Panc1 (cell line): ENCODE measurements around the gene TNFRSF25.

ENCODE experiments used
- POLR2AphosphoS5 ChIP-seq: IDR thresholded peaks from 2 replicates; pipeline ENCODE4 v1.6.1; 2012; ENCODE audit warnings: mild to moderate bottlenecking, low read depth, low read length, moderate library complexity
- SIN3A ChIP-seq: IDR thresholded peaks from 2 replicates; pipeline ENCODE4 v1.6.1; 2012; ENCODE audit warnings: low read depth, mild to moderate bottlenecking, low read length, moderate library complexity, borderline replicate concordance; ENCODE audit not compliant: insufficient read depth
- TCF7L2 ChIP-seq: IDR thresholded peaks from 2 replicates; pipeline ENCODE4 v1.6.1; 2011; ENCODE audit warnings: mild to moderate bottlenecking, low read depth, low read length, inconsistent platforms
- TF ChIP-seq, protein P1 (sequence below): fragments of 450-650 bp; IDR thresholded peaks from 2 replicates; pipeline ENCODE4 v1.5.1; 2017; ENCODE audit warnings: mild to moderate bottlenecking
- TF ChIP-seq, protein P2 (sequence below), 2 experiments: IDR thresholded peaks; 2 replicates each; pipeline ENCODE4 v1.6.1; 2011 to 2012; ENCODE audit warnings: low read depth in 2 of 2, control low read depth in 1 of 2, low read length in 1 of 2, mild to moderate bottlenecking in 1 of 2, moderate library complexity in 1 of 2; ENCODE audit not compliant: insufficient read depth in 1 of 2

DNA sequence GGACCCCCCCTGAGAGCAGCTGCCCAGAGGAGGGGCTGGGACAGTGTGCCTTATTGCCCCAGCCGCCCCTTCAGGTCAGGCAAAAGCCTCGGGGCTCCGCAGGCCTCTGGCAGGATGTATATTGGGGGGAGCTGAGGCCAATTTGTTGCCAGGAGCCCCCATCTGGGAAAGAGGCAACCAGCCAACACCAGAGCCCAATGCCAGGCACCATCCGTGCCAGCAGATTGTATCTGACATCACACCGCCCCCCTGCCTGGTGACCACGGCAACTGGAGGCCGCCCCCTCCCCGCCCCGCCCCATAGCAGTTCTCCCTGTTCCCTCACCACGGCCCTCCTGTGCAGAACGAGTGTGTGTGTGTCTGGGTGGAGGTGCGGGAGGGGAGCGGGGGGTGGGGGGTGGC is 29.1 kb upstream of the TNFRSF25 start:
- TF ChIP-seq, protein P1, sequence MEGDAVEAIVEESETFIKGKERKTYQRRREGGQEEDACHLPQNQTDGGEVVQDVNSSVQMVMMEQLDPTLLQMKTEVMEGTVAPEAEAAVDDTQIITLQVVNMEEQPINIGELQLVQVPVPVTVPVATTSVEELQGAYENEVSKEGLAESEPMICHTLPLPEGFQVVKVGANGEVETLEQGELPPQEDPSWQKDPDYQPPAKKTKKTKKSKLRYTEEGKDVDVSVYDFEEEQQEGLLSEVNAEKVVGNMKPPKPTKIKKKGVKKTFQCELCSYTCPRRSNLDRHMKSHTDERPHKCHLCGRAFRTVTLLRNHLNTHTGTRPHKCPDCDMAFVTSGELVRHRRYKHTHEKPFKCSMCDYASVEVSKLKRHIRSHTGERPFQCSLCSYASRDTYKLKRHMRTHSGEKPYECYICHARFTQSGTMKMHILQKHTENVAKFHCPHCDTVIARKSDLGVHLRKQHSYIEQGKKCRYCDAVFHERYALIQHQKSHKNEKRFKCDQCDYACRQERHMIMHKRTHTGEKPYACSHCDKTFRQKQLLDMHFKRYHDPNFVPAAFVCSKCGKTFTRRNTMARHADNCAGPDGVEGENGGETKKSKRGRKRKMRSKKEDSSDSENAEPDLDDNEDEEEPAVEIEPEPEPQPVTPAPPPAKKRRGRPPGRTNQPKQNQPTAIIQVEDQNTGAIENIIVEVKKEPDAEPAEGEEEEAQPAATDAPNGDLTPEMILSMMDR = no peak
- TF ChIP-seq, protein P2, sequence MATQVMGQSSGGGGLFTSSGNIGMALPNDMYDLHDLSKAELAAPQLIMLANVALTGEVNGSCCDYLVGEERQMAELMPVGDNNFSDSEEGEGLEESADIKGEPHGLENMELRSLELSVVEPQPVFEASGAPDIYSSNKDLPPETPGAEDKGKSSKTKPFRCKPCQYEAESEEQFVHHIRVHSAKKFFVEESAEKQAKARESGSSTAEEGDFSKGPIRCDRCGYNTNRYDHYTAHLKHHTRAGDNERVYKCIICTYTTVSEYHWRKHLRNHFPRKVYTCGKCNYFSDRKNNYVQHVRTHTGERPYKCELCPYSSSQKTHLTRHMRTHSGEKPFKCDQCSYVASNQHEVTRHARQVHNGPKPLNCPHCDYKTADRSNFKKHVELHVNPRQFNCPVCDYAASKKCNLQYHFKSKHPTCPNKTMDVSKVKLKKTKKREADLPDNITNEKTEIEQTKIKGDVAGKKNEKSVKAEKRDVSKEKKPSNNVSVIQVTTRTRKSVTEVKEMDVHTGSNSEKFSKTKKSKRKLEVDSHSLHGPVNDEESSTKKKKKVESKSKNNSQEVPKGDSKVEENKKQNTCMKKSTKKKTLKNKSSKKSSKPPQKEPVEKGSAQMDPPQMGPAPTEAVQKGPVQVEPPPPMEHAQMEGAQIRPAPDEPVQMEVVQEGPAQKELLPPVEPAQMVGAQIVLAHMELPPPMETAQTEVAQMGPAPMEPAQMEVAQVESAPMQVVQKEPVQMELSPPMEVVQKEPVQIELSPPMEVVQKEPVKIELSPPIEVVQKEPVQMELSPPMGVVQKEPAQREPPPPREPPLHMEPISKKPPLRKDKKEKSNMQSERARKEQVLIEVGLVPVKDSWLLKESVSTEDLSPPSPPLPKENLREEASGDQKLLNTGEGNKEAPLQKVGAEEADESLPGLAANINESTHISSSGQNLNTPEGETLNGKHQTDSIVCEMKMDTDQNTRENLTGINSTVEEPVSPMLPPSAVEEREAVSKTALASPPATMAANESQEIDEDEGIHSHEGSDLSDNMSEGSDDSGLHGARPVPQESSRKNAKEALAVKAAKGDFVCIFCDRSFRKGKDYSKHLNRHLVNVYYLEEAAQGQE (IDR thresholded peaks at IDR 0.05; ENCODE audit: insufficient read depth in 1 of 2, low read depth in 2 of 2, low read length in 1 of 2) = no peak
- TF ChIP-seq POLR2AphosphoS5 = no peak
- TF ChIP-seq SIN3A = no peak
- TF ChIP-seq TCF7L2 = no peak
